ENCODE measurements around the gene PLCD1. TPM values are rescaled to one million over a fixed set of nuclear protein-coding genes. Genes with fewer than 3 reads are reported as not detected.
A peak's percentile ranks its signal among the peaks of the same experiment; 100 is the strongest.

PLCD1 gene
- total RNA-seq, 6 donors from 2014 or later, result 20.8 to 80.1 (median 36.1) TPM

DNA sequence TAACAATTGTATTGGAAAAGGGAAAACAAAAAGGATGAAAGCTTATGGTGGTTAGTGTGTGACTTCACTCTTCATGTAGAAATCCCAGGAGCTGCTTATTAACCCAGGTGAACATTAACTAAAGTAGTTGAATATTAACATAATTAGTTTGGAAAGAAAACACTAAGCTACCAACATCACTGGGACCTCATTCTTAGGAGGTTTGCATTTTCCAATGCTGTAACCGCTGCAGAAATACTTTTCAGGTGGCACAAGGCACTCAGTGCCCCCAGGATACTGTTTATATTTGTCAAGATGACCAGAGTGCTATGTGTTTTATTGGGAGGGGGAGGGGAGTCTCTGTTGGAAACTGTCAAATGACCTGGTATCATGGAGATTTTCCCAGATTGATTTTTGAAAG lies 64.7 kb downstream of the PLCD1 start:
- Histone ChIP-seq H3K9me3 (no peaks in the 10 kb centered on the region), H3K36me3 (no peaks in the 10 kb centered on the region), H3K4me1 (peaks cover 32 to 40% (median 37%) of the 10 kb centered on the region in 4 donors), H3K27ac (no peak overlapping the region), H3K4me3 (no peak overlapping the region), H3K27me3 (no peaks in the 10 kb centered on the region)
- 71 to 79% methylated on average over 1 of the region's 1 CpG for WGBS, 2 donors
- DNase-seq (no peak), ATAC-seq (ENCODE audit: low FRiP score in 2 of 2) (no peak)
- TF ChIP-seq EP300 (IDR thresholded peaks at IDR 0.05), result no peak
- TF ChIP-seq POLR2A (IDR thresholded peaks at IDR 0.05), result no peak
- TF ChIP-seq, protein P1, sequence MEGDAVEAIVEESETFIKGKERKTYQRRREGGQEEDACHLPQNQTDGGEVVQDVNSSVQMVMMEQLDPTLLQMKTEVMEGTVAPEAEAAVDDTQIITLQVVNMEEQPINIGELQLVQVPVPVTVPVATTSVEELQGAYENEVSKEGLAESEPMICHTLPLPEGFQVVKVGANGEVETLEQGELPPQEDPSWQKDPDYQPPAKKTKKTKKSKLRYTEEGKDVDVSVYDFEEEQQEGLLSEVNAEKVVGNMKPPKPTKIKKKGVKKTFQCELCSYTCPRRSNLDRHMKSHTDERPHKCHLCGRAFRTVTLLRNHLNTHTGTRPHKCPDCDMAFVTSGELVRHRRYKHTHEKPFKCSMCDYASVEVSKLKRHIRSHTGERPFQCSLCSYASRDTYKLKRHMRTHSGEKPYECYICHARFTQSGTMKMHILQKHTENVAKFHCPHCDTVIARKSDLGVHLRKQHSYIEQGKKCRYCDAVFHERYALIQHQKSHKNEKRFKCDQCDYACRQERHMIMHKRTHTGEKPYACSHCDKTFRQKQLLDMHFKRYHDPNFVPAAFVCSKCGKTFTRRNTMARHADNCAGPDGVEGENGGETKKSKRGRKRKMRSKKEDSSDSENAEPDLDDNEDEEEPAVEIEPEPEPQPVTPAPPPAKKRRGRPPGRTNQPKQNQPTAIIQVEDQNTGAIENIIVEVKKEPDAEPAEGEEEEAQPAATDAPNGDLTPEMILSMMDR (IDR thresholded peaks at IDR 0.05), result no peak
- TF ChIP-seq POLR2AphosphoS5 (IDR thresholded peaks at IDR 0.05), result no peak

DNA sequence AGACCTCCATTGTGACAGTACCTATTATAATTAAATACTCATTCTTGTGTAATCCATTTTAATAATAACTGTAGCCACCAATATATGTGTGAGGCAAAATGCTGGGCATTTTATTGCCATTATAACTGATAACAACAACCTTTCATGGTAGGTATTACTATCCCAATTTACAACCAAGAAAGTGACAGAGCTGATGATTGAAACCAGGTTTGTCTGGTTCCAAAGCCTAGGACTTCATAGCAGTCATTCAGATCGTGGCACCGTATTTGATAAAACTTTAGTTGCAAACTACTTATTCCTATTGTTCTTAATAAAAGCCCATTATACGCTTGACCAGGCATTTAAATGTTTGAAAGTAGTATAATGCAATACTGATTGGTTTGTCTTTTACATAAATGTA lies 65.3 kb downstream of the PLCD1 start:
- WGBS, 2 donors, result 92 to 95% methylated on average over 3 of the region's 3 CpGs
- TF ChIP-seq EP300 (IDR thresholded peaks at IDR 0.05) (no peak), POLR2A (IDR thresholded peaks at IDR 0.05) (no peak), POLR2AphosphoS5 (IDR thresholded peaks at IDR 0.05) (no peak)
- TF ChIP-seq, protein P1 (IDR thresholded peaks at IDR 0.05), result no peak
- H3K4me1 ChIP-seq, result peaks cover 27 to 34% (median 31%) of the 10 kb centered on the region in 4 donors

DNA sequence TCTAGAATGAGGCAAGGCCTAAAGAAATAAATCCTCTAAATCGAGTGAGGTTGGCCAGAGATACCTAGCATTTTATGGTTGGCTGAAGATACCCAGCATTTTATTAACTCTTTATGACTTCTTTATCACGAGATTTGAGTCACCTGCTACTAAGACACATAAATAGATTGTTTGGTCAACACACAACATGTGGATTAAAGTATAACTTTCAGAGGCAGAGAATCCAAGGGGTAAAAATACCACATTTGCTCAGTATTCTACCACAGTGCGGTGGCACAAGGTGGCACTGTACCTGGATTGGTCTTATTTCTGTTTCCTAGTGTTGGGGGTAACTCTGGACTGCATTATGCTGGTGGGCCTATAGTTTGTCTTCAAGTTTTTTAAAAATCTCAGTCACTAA lies 65.8 kb downstream of the PLCD1 start:
- H3K9me3 ChIP-seq, result no peaks in the 10 kb centered on the region
- peak overlapping the region in 1 of 4 donors; percentile 13 for H3K27ac ChIP-seq
- no peak for TF ChIP-seq POLR2A (IDR thresholded peaks at IDR 0.05)
- no peak for TF ChIP-seq EP300 (IDR thresholded peaks at IDR 0.05)
- TF ChIP-seq, protein P1 (IDR thresholded peaks at IDR 0.05), result no peak
- TF ChIP-seq POLR2AphosphoS5 (IDR thresholded peaks at IDR 0.05), result no peak
- H3K4me1 ChIP-seq, result peaks cover 21 to 29% (median 27%) of the 10 kb centered on the region in 4 donors
- H3K27me3 ChIP-seq, result no peaks in the 10 kb centered on the region
- 84 to 87% methylated on average over 3 of the region's 3 CpGs for WGBS, 2 donors
- no peak overlapping the region for H3K4me3 ChIP-seq
- DNase-seq, result no peak
- no peak for ATAC-seq (ENCODE audit: low FRiP score in 2 of 2)
- H3K36me3 ChIP-seq, result no peaks in the 10 kb centered on the region

More for the DNA sequence above, 65.3 kb downstream of the PLCD1 start:
- no peaks in the 10 kb centered on the region for H3K27me3 ChIP-seq
- DNase-seq (no peak), ATAC-seq (ENCODE audit: low FRiP score in 2 of 2) (no peak)
- no peak overlapping the region for H3K4me3 ChIP-seq
- no peaks in the 10 kb centered on the region for H3K9me3 ChIP-seq
- H3K36me3 ChIP-seq, result no peaks in the 10 kb centered on the region
- no peak overlapping the region for H3K27ac ChIP-seq

- TF ChIP-seq POLR2AphosphoS5 (IDR thresholded peaks at IDR 0.05) (no peak), EP300 (IDR thresholded peaks at IDR 0.05) (no peak), POLR2A (IDR thresholded peaks at IDR 0.05) (no peak)
- TF ChIP-seq, protein P1 (IDR thresholded peaks at IDR 0.05), result no peak
- ATAC-seq (ENCODE audit: low FRiP score in 2 of 2) (no peak), DNase-seq (no peak)
- 67 to 70% methylated on average over 5 of the region's 5 CpGs for WGBS, 2 donors
- Histone ChIP-seq H3K9me3 (no peaks in the 10 kb centered on the region), H3K27ac (peak overlapping the region in 3 of 4 donors; percentile 5 to 49 (median 13)), H3K4me3 (no peak overlapping the region), H3K36me3 (no peaks in the 10 kb centered on the region), H3K4me1 (peaks cover 20 to 25% (median 21%) of the 10 kb centered on the region in 4 donors), H3K27me3 (no peaks in the 10 kb centered on the region)
These were observed 66.4 kb downstream of the PLCD1 start for GRCh38 chr3:37963016-37963415.
